Stimulated activated CD4-positive, alpha-beta T cell treated with anti-CD3 and anti-CD28 coated beads, Interleukin-2, amount 100 ng/mL, for 4 hours (primary cell): ENCODE measurements around the gene AKNA.
"Not testable (repeated sequence)": the region's sequence is repeated elsewhere in the genome, so short reads cannot be mapped to it uniquely, and the experiment has no call there.

Source experiments
- DNase-seq: peaks from one replicate; pipeline ENCODE4 v3.0.0-alpha.2; 2020; ENCODE audit warnings: low read depth

Gene AKNA

DNA sequence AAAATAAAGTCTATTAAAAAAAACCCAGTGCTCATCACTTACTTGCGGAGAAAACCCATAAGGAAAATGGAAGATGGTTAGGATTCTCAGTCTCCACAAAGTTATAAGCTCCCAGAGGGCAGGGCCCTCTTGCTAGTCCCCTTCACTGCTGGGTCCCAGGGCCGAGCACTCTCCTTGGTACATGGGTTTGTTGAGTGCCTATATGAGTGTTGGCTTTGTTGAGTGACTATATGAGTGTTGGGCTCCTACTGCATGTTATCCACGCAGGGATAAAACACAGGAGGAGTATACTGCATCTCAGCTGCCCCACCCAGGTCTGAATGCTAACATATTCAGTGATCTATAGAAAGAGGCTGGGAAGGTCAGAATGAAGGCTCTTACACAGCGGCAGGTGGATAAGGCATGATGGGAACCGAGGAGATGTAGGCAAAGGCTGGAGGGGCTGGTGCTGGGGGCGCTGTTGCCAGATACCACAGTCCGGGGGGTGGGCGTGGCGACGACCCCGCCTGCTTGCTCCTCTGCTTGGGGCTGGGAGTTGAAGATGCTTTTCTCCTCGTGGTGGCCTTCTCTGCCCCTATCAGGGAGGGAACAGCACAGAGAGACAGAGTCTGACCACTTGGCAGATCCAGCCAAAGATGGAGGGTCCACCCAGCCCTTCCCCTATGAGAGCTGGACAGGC lies 46.5 kb downstream of the AKNA start:
- no peak for DNase-seq

DNA sequence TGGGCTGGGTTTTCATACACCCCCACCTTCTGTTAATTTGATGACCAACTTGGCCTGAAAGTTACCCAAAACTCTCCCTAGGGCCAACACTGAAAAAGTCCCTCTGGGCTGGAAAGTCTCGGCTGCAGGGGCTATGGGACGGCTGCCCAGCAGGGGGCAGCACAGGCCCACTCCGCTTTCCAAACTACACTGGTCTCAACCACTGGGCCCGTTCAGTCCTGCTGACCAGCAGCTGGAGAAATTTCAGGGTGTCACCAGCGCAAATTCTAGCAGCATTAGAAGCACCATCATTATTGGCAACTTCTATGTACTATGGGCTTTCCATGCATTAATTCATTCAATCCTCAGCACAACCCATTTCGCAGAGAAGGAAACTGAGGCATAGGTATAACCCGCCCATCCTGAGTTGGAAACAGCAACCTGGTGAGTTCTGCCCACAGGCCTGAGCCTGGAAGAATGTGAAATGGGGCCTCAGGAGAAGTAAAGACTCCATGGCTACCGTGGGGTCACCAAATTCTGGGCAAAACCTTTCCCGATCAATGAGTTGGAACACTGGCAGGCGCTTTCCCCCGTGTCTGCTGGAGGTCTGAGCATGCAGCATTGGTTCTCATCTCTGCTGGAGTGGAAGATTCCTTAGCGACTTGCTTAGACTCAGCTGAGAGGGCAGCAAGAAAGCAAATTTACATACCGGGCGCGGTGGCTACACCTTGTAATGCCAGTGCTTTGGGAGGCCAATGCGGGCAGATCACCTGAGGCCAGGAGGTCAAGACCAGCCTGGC lies 48.5 kb downstream of the AKNA start:
- DNase-seq = peak; percentile 24

DNA sequence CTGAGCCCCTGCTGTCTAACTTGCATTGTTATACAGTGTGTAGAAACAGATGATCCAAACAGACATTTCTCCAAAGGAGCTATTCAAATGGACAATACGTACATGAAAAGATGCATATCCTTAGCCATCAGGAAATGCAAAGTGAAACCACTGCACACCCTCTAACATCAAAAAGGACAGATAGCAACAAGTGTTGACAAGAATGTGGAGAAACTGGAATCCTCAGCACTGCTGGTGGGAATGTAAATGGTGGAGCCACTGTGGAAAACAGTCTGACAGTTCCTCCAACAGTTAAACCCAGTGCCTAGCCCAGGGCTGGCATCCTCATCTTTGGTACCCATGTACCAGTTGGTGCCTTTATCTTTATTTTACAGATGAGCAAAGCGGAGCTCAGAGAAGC lies 49.6 kb downstream of the AKNA start:
- no peak for DNase-seq

- no peak for DNase-seq
These were observed 50.9 kb downstream of the AKNA start for GRCh38 chr9:114336699-114337395.

DNA sequence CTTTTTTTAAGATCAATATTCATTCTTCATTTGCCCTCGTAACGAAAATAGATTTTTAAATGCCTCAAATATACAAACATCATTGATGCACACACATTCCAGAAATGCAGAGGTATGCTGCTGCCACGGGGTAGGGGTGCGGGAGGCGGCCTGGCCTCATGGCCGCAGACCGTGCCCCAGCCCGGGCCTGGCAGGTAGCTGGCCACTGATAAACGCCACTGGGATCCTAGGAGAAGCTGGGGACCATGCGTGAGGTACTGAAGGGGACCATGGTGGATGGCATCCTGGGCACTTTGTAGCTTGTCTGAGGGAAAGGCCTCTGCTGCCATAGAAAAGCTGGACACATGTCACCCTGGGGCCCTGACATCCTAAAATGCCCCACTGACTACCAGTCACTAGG lies 51.6 kb downstream of the AKNA start:
- no peak for DNase-seq

DNA sequence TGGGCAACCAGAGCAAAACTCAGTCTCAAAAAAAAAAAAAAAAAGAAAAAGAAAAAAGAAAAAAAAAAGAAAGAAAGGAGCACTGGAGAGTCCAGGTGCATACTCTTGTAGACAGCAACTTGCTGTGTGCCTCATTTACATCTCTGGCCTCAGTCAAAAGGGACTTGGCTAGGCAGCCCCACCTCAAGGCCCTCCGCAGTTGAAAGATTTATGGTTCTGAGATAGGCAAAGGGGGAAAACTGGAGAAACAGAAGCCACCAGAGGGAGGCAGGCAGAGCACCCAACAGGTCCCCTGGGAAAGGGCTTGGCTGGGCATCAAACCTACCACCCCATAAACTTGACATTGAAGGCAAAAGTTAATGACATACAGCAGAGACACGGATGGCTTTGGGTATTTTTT lies 52.0 kb downstream of the AKNA start:
- no peak for DNase-seq

DNA sequence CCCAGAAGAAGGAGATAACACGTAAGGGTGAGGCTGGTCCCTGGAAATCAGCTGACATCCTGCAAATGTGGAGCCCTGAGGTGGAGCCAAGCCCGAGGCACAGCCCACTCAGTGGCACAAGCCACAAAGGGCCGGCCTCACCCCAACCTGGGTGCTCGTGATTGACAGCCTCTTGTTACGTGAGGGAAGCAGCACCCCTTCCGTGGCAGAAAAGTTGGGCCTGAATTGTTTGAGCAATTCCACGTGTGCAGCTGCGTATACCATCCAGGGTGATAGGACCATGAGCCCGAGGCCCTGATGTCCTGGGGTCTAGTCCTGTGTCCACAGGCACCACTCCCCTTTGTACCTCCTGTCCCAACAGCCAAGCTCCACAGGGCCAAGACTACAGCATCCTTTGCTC lies 53.3 kb downstream of the AKNA start:
- no peak for DNase-seq

GRCh38 chr9:114333718-114334117 lies 54.1 kb downstream of the AKNA start:
- not testable (repeated sequence) for DNase-seq

DNA sequence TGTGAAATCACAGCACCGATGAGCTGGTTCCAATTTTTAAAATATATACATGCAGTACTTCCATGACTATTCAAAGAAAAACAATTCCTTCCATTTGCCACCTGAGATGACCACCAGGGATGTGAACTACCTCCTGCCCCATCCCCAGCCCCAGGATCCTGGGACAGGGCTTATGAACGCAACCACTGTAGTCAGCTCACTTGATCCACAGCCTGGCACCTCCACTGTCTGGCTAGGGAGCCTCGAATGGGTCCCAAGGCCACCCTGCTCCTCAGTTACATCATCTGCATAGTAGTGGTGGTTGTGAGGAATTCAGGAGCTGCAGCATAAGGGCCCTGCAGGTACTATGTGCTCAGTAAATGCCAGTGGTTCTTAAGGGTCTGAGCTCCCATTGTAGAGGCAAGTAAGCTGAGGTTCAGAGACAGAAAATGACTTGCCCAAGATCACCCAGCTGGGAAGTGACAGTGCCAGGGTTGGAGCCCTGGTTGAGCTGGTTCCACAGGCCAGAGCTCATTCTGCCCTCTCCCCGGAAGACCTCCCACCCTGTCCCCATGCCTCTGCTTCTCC lies 55.2 kb downstream of the AKNA start:
- DNase-seq = not testable (repeated sequence)

DNA sequence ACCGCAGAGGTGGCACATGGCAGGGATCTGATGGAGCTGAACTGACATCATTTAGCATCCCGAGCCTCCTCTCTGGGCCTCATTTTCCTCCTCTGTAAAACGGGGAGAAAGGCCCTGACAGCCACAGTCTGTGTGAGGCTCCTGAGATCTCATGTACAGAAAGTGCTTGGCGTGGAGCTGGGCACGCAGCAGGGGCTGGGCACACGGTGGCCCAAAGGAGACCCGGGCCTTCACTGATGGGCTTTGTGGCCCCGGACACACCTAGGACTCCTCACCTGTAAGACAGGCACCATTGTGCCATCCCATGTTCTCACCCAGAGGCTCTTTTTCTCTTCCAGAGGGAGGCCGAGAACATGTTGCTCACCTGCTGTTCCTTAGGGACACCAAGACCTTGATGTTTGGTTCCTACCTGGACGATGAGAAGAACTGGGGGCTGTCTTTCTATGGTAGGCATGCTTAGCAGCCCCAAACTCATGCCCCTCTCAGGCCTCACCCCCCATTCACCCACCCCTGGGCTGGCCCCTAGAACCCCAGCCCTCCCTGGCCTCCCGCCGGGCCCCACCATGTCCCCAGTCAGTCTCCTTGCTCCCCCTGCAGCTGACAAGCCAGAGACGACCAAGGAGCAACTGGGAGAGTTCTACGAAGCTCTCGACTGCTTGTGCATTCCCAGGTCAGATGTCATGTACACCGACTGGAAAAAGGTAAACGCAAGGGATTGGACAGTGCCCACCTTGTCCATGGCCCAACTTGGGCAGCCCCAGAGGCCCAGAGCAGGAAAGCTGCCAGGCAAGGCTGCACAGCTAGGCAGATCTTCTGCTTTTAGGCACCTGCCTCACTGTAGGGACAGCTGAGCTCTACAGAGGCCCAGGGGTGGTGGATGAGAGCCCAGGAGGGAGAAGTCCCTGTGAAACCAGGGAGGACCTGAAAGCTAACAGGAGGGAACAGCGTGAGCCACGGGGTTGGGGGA lies 56.3 kb downstream of the AKNA start:
- DNase-seq = not testable (repeated sequence)

- DNase-seq = no peak
These were observed 57.1 kb downstream of the AKNA start for GRCh38 chr9:114330636-114331035.

DNA sequence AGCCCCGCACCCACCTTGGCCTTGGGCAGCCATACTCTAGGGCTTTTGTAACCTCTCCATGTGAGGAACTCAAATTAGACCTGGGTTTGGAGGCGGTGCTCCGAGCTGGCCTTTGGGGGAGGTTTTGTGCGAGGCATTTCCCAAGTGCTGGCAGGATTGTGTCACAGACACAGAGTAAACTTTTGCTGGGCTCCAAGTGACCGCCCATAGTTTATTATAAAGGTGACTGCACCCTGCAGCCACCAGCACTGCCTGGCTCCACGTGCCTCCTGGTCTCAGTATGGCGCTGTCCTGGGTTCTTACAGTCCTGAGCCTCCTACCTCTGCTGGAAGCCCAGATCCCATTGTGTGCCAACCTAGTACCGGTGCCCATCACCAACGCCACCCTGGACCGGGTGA lies 58.2 kb downstream of the AKNA start, which contains the start of gene ORM2:
TSS of gene ORM2 (plus strand) at position 245 of the 398 bp plus-strand sequence. CDS start at position 281, 36 bp downstream.
- DNase-seq = not testable (repeated sequence)

- not testable (repeated sequence) for DNase-seq
These were observed 58.7 kb downstream of the AKNA start for GRCh38 chr9:114328937-114329624.

GRCh38 chr9:114328357-114328820 lies 59.4 kb downstream of the AKNA start:
- not testable (repeated sequence) for DNase-seq

GRCh38 chr9:114327749-114328148 lies 60.0 kb downstream of the AKNA start:
- DNase-seq = no peak

GRCh38 chr9:114325684-114326254 lies 62.0 kb downstream of the AKNA start:
- not testable (repeated sequence) for DNase-seq

DNA sequence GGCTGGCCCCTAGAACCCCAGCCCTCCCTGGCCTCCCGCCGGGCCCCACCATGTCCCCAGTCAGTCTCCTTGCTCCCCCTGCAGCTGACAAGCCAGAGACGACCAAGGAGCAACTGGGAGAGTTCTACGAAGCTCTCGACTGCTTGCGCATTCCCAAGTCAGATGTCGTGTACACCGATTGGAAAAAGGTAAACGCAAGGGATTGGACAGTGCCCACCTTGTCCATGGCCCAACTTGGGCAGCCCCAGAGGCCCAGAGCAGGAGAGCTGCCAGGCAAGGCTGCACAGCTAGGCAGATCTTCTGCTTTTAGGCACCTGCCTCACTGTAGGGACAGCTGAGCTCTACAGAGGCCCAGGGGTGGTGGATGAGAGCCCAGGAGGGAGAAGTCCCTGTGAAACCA lies 62.8 kb downstream of the AKNA start:
- DNase-seq = not testable (repeated sequence)

GRCh38 chr9:114324492-114324891 lies 63.3 kb downstream of the AKNA start:
- DNase-seq = no peak

DNA sequence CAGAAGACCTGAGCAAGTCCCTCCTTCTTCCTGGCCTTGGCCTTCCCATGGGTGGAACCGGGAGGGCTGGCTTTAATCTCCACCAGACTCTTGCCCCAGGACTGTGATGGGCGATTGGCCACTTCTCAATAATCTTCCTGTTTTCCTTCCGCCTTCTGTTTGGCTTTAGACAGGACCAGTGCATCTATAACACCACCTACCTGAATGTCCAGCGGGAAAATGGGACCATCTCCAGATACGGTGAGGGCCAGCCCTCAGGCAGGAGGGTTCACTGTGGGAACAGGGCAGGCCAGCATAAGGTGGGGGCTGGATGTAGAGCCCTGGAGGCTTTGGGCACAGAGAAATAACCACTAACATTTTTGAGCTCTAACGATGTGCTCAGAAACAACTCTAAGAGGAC lies 63.9 kb downstream of the AKNA start:
- DNase-seq = not testable (repeated sequence)
